HEK293T (cell line): ENCODE measurements around the gene PRKACB.

ENCODE experiments used
- CTCF ChIA-PET: fragments of 350-600 bp; formaldehyde crosslinking; extraction: SDS; loops from one replicate; lab custom pipeline; 2021; ENCODE audit warnings: antibody characterized with exemption, inconsistent platforms; lab: Yijun Ruan, JAX
- POLR2A ChIA-PET: fragments of 350-600 bp; formaldehyde crosslinking; extraction: SDS; loops from one replicate; lab custom pipeline; 2020; ENCODE audit warnings: antibody characterized with exemption, inconsistent platforms; lab: Yijun Ruan, JAX
- DNase-seq: peaks from one replicate; pipeline ENCODE4 v3.0.0; 2012; ENCODE audit warnings: mixed read lengths; ENCODE audit errors: extremely low spot score
- ARNT ChIP-seq: fragments of 450-650 bp; IDR thresholded peaks from 2 replicates; pipeline ENCODE4 v1.6.1; 2017; ENCODE audit warnings: mild to moderate bottlenecking
- BHLHE40 ChIP-seq: fragments of 450-650 bp; IDR thresholded peaks from 2 replicates; pipeline ENCODE4 v1.6.1; 2016; ENCODE audit warnings: mild to moderate bottlenecking, moderate library complexity, borderline replicate concordance
- CTBP1 ChIP-seq: fragments of 450-650 bp; IDR thresholded peaks from 2 replicates; pipeline ENCODE4 v1.6.1; 2016; ENCODE audit warnings: borderline replicate concordance
- ELF4 ChIP-seq: fragments of 450-650 bp; IDR thresholded peaks from 2 replicates; pipeline ENCODE4 v1.6.1; 2017; ENCODE audit warnings: antibody characterized with exemption
- FOXA1 ChIP-seq: fragments of 450-650 bp; IDR thresholded peaks from 2 replicates; pipeline ENCODE4 v1.6.1; 2016; ENCODE audit warnings: mild to moderate bottlenecking
- FOXK2 ChIP-seq: fragments of 450-650 bp; IDR thresholded peaks from 2 replicates; pipeline ENCODE4 v1.6.1; 2016; ENCODE audit warnings: mild to moderate bottlenecking
- FOXM1 ChIP-seq: fragments of 450-650 bp; IDR thresholded peaks from 2 replicates; pipeline ENCODE4 v1.6.1; 2017; ENCODE audit warnings: mild to moderate bottlenecking, borderline replicate concordance
- HDGF ChIP-seq: fragments of 450-650 bp; IDR thresholded peaks from 2 replicates; pipeline ENCODE4 v1.6.1; 2017; ENCODE audit warnings: antibody characterized with exemption, borderline replicate concordance
- L3MBTL2 ChIP-seq: fragments of 450-650 bp; conservative IDR thresholded peaks from 2 replicates; pipeline ENCODE4 v1.6.1; 2016; ENCODE audit warnings: mild to moderate bottlenecking
- LEF1 ChIP-seq: fragments of 450-650 bp; IDR thresholded peaks from 2 replicates; pipeline ENCODE4 v1.6.1; 2017; ENCODE audit warnings: mild to moderate bottlenecking, borderline replicate concordance
- NFRKB ChIP-seq: fragments of 450-650 bp; IDR thresholded peaks from 2 replicates; pipeline ENCODE4 v1.6.1; 2016; ENCODE audit warnings: mild to moderate bottlenecking, moderate library complexity
- PKNOX1 ChIP-seq: fragments of 450-650 bp; IDR thresholded peaks from 2 replicates; pipeline ENCODE4 v1.6.1; 2016
- SP1 ChIP-seq: fragments of 450-650 bp; IDR thresholded peaks from 2 replicates; pipeline ENCODE4 v1.6.1; 2017
- SUZ12 ChIP-seq: fragments of 450-650 bp; IDR thresholded peaks from 2 replicates; pipeline ENCODE4 v1.6.1; 2016; ENCODE audit warnings: mild to moderate bottlenecking
- TARDBP ChIP-seq: fragments of 450-650 bp; IDR thresholded peaks from 2 replicates; pipeline ENCODE4 v1.6.1; 2016
- ZNF384 ChIP-seq: fragments of 450-650 bp; IDR thresholded peaks from 2 replicates; pipeline ENCODE4 v1.6.1; 2016

The PRKACB gene

GRCh38 chr1:84107955-84108354 lies 36.1 kb upstream of the PRKACB start:
- CTCF ChIA-PET = interaction anchor here (0.6 kb wide), 1 partner anchor 416 kb away, joined by 4 read pairs; no protein-coding TSS in a partner anchor
- no peak for DNase-seq
- no peak for TF ChIP-seq FOXK2
- TF ChIP-seq SUZ12 = no peak
- no peak for TF ChIP-seq LEF1
- no peak for TF ChIP-seq CTBP1
- no peak for TF ChIP-seq FOXA1
- TF ChIP-seq HDGF = no peak
- no peak for TF ChIP-seq BHLHE40
- no peak for TF ChIP-seq ZNF384
- no peak for TF ChIP-seq ARNT
- no peak for TF ChIP-seq NFRKB
- TF ChIP-seq FOXM1 = no peak
- TF ChIP-seq L3MBTL2 = no peak
- no peak for TF ChIP-seq SP1
- TF ChIP-seq ELF4 = no peak
- no peak for TF ChIP-seq TARDBP
- no peak for TF ChIP-seq PKNOX1
- POLR2A ChIA-PET = no interaction called here

DNA sequence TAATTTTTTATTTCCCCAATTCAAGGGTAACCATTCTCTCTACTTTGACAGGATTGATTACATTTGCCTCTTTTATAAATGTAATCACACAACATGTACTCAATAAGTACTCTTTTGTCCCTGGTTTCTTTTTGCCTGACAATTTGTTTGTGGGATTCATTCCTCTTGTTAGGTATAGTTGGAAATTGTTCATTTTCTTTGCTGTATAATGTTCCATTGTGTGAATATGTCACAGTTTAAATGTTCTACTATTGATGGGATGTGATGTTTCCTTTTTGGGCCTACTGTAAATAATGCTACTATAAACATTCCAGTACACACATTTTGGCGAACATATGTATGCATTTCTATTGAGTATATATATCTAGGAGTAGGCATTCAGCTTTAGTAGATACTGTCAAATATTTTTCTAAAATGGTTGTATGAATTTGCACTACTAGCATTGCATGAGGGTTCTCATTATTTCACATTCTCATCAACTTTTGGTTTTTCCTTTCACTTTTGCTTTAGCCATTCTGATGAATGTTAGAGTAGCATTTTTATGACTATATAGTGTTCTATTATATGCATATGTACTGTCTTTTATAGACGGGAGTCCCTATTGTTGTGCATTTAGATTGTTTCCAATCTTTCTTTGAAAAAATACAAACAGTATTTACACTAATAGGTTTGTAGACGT lies 35.0 kb upstream of the PRKACB start:
- DNase-seq = no peak
- POLR2A ChIA-PET = no interaction called here
- CTCF ChIA-PET = no interaction called here
- TF ChIP-seq L3MBTL2 (no peak), HDGF (no peak), LEF1 (no peak), FOXK2 (no peak), BHLHE40 (no peak), NFRKB (no peak), SP1 (no peak), ARNT (no peak), TARDBP (no peak), CTBP1 (no peak), SUZ12 (no peak), ELF4 (no peak), ZNF384 (no peak), PKNOX1 (no peak), FOXM1 (no peak), FOXA1 (no peak)

DNA sequence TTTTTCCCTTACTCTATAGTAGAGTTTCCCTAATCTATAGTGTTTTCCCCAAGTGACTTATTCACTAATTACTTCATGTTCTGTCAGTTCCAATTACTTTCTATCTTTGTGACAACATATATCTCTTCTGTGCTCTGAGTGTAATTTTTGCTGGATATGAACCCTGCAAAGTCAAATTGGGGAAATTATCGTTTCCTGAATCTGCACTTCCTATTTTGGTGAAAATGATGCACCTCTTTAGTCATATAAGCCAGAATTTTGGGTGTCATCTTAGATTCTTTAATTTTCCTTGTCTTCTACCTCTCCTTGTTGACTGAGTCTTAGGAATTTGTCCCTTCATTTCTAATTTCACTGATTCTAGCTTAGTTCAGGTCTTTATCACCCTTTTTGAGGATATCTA lies 33.4 kb upstream of the PRKACB start:
- TF ChIP-seq FOXK2 = no peak
- ChIA-PET CTCF (no interaction called here), POLR2A (no interaction called here)
- no peak for DNase-seq

- ChIA-PET POLR2A (no interaction called here), CTCF (interaction anchor here (0.6 kb wide), 1 partner anchor 185 kb away, joined by 4 read pairs; no protein-coding TSS in a partner anchor)
- no peak for DNase-seq
- TF ChIP-seq HDGF (no peak), ELF4 (no peak), SUZ12 (no peak)
Measured at GRCh38 chr1:84116558-84116957, 27.5 kb upstream of the PRKACB start.

DNA sequence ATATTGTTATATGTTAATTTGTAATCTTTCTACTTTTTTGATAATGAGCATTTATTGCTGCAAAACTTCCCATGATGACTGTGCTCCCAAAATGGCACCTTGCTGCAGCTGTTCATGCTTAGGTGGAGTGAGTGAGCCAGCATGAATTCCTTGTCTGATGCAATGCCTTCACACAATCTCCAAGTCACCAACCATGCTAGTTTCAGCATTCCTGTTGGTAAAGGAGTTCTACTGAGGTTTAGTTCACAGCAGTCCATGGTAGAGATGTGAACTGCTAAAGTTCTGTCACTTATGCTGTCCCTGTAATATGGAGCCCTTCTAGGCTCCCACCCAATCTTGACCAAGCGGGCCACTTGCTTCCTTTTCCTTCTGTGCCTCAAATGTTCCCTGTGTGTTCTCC lies 26.2 kb upstream of the PRKACB start:
- ChIA-PET CTCF (no interaction called here), POLR2A (no interaction called here)
- no peak for TF ChIP-seq CTBP1
- no peak for TF ChIP-seq FOXM1
- TF ChIP-seq SP1 = no peak
- no peak for TF ChIP-seq PKNOX1
- no peak for TF ChIP-seq FOXK2
- DNase-seq = no peak

- ChIA-PET CTCF (no interaction called here), POLR2A (no interaction called here)
- TF ChIP-seq SUZ12 (no peak), L3MBTL2 (no peak), ZNF384 (no peak), ARNT (no peak), BHLHE40 (no peak), NFRKB (no peak), ELF4 (no peak), PKNOX1 (no peak)
- no peak for DNase-seq
Measured at GRCh38 chr1:84121360-84121759, 22.7 kb upstream of the PRKACB start.
